Measurements from ENCODE around the gene EYA3.

- TF ChIP-seq CTCF (IDR thresholded peaks at IDR 0.05; ENCODE audit: control extremely low read depth in 1 of 3, insufficient read depth in 1 of 3, low read depth in 1 of 3, low read length in 3 of 3) (no peak), EZH2 (IDR thresholded peaks at IDR 0.05; ENCODE audit: low read depth, low read length, severe bottlenecking) (no peak), USF2 (IDR thresholded peaks at IDR 0.05; ENCODE audit: low read length) (no peak), TAF1 (IDR thresholded peaks at IDR 0.05; ENCODE audit: low read depth, low read length) (no peak), POLR2AphosphoS5 (IDR thresholded peaks at IDR 0.05; ENCODE audit: low read depth, low read length) (no peak), MAFK (IDR thresholded peaks at IDR 0.05; ENCODE audit: low read depth, low read length) (no peak), RBBP5 (IDR thresholded peaks at IDR 0.05; ENCODE audit: borderline replicate concordance, low read depth, low read length) (no peak), RAD21 (IDR thresholded peaks at IDR 0.05 in 1 of 2, conservative IDR thresholded peaks at IDR 0.05 in 1 of 2; ENCODE audit: low read depth in 2 of 2, low read length in 2 of 2) (no peak)
Observed at GRCh38 chr1:28136922-28137613, 48.7 kb upstream of the EYA3 start.

All from H1 (cell line).